B cell (primary cell): Measurements from ENCODE around the gene DENND1A.

Source experiments
- CTCF ChIP-seq: fragments of 200-600 bp; IDR thresholded peaks from one replicate; pipeline ENCODE4 v1.8.0; 2022; ENCODE audit warnings: antibody characterized with exemption, mild to moderate bottlenecking
- EZH2 ChIP-seq: IDR thresholded peaks from 2 replicates; pipeline ENCODE4 v1.6.1; 2012; ENCODE audit warnings: borderline replicate concordance, low read depth, mild to moderate bottlenecking, moderate library complexity, low read length; ENCODE audit not compliant: insufficient read depth, poor library complexity, severe bottlenecking

DNA sequence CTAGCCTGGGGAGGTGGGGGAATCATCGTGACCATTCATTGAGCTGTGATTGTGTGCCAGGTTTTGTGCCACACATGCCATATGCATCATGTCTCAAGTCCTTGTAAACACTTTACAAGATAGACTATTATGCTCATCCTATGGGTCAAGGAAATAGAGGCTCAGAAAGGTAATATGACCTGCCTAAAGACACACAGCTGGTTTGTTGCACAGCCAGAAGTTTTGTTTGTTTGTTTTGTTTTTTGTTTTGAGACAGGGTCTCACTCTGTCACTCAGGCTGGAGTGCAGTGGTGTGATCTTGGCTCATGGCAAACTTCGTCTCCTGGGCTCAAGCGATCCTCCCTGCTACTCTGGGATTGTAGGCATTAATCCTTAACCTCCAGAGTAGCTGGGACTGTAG lies 595.3 kb downstream of the DENND1A start:
- TF ChIP-seq CTCF (no peak), EZH2 (no peak)
